ENCODE results near the gene DNAL1.

- TF ChIP-seq CTCF (IDR thresholded peaks at IDR 0.05; ENCODE audit: borderline replicate concordance, extremely low read depth, low read length, poor library complexity, severe bottlenecking) (no peak), EZH2 (IDR thresholded peaks at IDR 0.05; ENCODE audit: borderline replicate concordance, low read depth, low read length, severe bottlenecking) (no peak)
Observed at GRCh38 chr14:73738518-73739173, 93.9 kb downstream of the DNAL1 start.
